ENCODE data around the gene MAZ. TPM values are rescaled to one million over a fixed set of nuclear protein-coding genes. Genes with fewer than 3 reads are reported as not detected.
A peak's percentile ranks its signal among the peaks of the same experiment; 100 is the strongest.

MAZ gene
- total and polyA plus RNA-seq, 2 of the 13 experiments (the other 11 are each of a cell fraction or from before 2014, with no cell fraction given), result 203 to 277 TPM

- TF ChIP-seq ATAD3A (CRISPR knock-in tag; IDR thresholded peaks at IDR 0.05) (no peak), ASH2L (IDR thresholded peaks at IDR 0.05; ENCODE audit: insufficient read length, low read depth, low read length) (peak; percentile 10), YEATS2 (CRISPR knock-in tag; IDR thresholded peaks at IDR 0.05; ENCODE audit: borderline replicate concordance) (no peak), ZNF367 (CRISPR knock-in tag; IDR thresholded peaks at IDR 0.05; ENCODE audit: borderline replicate concordance) (no peak), ZNF530 (CRISPR knock-in tag; IDR thresholded peaks at IDR 0.05; ENCODE audit: low read depth) (no peak), GABPB1 (CRISPR knock-in tag; IDR thresholded peaks at IDR 0.05) (peak; percentile 3; the same call in 1 of the 2 replicates), ZBED4 (CRISPR knock-in tag; IDR thresholded peaks at IDR 0.05; ENCODE audit: borderline replicate concordance) (no peak), PITX1 (CRISPR knock-in tag; IDR thresholded peaks at IDR 0.05) (peak; percentile 59; the same call in 1 of the 2 replicates), RBFOX2 (IDR thresholded peaks at IDR 0.05; ENCODE audit: low read depth, low read length) (0 out of 2 replicates have a peak, but pooled peaks have one; percentile 6), SP5 (CRISPR knock-in tag; IDR thresholded peaks at IDR 0.05; ENCODE audit: borderline replicate concordance, low read depth) (0 out of 2 replicates have a peak, but pooled peaks have one; percentile 13), ZNF225 (CRISPR knock-in tag; IDR thresholded peaks at IDR 0.05) (peak; percentile 81; the same call in 1 of the 2 replicates), ZBTB39 (CRISPR knock-in tag; IDR thresholded peaks at IDR 0.05) (no peak), ZNF891 (CRISPR knock-in tag; IDR thresholded peaks at IDR 0.05) (peak; percentile 60; the same call in 1 of the 2 replicates), ZSCAN12 (CRISPR knock-in tag; IDR thresholded peaks at IDR 0.05) (no peak), ZNF235 (CRISPR knock-in tag; IDR thresholded peaks at IDR 0.05; ENCODE audit: borderline replicate concordance) (0 out of 2 replicates have a peak, but pooled peaks have one; percentile 75), PCBP1 (IDR thresholded peaks at IDR 0.05; ENCODE audit: borderline replicate concordance, low read depth, low read length) (peak; percentile 63), ZNF350 (CRISPR knock-in tag; IDR thresholded peaks at IDR 0.05; ENCODE audit: borderline replicate concordance, low read depth) (peak; percentile 4; the same call in 1 of the 2 replicates), ZNF121 (CRISPR knock-in tag; IDR thresholded peaks at IDR 0.05) (peak; percentile 23; the same call in 1 of the 2 replicates), ZNF280B (CRISPR knock-in tag; IDR thresholded peaks at IDR 0.05; ENCODE audit: borderline replicate concordance) (peak; percentile 54), ZNF746 (CRISPR knock-in tag; IDR thresholded peaks at IDR 0.05) (peak; percentile 78)
Measured at GRCh38 chr16:29816694-29817441, 10.5 kb downstream of the MAZ start (continued).

Data from HepG2 (cell line).